HEK293 (cell line): Measurements from ENCODE around the gene FGF7.

Source experiments
- CTCF ChIA-PET: fragments of 350-600 bp; formaldehyde crosslinking; extraction: SDS; loops from one replicate; lab custom pipeline; 2021; ENCODE audit warnings: antibody characterized with exemption; lab: Yijun Ruan, JAX
- POLR2A ChIA-PET: fragments of 300-600 bp; formaldehyde crosslinking; extraction: SDS; loops from one replicate; lab custom pipeline; 2020; ENCODE audit warnings: antibody characterized with exemption, inconsistent platforms; lab: Yijun Ruan, JAX
- H3K27ac ChIP-seq: fragments of 200-500 bp; sonication (Bioruptor generic); 2 replicates; pipeline ENCODE4 v1.5.1; 2014; ENCODE audit warnings: low read depth, low read length, control low read depth, inconsistent platforms; ENCODE audit errors: extremely low read depth
- H3K36me3 ChIP-seq, 2 experiments: fragments of 200-500 bp in 1 of 2; sonication (Bioruptor generic) in 1 of 2; 1 replicate in 1 of 2; 2 replicates in 1 of 2; pipeline ENCODE4 v1.5.1; 2014 to 2017; ENCODE audit warnings: inconsistent platforms in 2 of 2, low read length in 2 of 2; ENCODE audit not compliant: control insufficient read depth in 2 of 2, insufficient read depth in 1 of 2
- H3K4me1 ChIP-seq: fragments of 200-500 bp; sonication (Bioruptor generic); 2 replicates; pipeline ENCODE4 v1.5.1; 2014; ENCODE audit warnings: mild to moderate bottlenecking, low read length, inconsistent platforms; ENCODE audit not compliant: control insufficient read depth, insufficient read depth
- H3K4me3 ChIP-seq: 2 replicates; pipeline ENCODE4 v1.5.1; 2011; ENCODE audit warnings: low read depth, mild to moderate bottlenecking, control low read depth, low read length, moderate library complexity
- H3K9me3 ChIP-seq: fragments of 200-500 bp; sonication (Bioruptor generic); 2 replicates; pipeline ENCODE4 v1.5.1; 2014; ENCODE audit warnings: low read depth, low read length, inconsistent platforms; ENCODE audit not compliant: control insufficient read depth, insufficient read depth
- HOXC10 ChIP-seq: sonication (generic); formaldehyde crosslinking; IDR thresholded peaks from 2 replicates; pipeline ENCODE4 v1.8.1; 2023; ENCODE audit warnings: mild to moderate bottlenecking, missing genetic modification reagents
- OSR2 ChIP-seq: fragments of 450-650 bp; formaldehyde crosslinking; IDR thresholded peaks from 2 replicates; pipeline ENCODE4 v1.5.1; 2016; ENCODE audit warnings: missing biosample characterization, missing genetic modification characterization
- WT1 ChIP-seq: fragments of 450-650 bp; formaldehyde crosslinking; IDR thresholded peaks from 2 replicates; pipeline ENCODE4 v1.5.1; 2016; ENCODE audit warnings: missing biosample characterization, missing genetic modification characterization
- ZBTB17 ChIP-seq: fragments of 450-650 bp; formaldehyde crosslinking; IDR thresholded peaks from 2 replicates; pipeline ENCODE4 v1.5.1; 2016; ENCODE audit warnings: missing biosample characterization, missing genetic modification characterization
- ZBTB49 ChIP-seq: fragments of 450-650 bp; formaldehyde crosslinking; IDR thresholded peaks from 2 replicates; pipeline ENCODE4 v1.5.1; 2016; ENCODE audit warnings: missing biosample characterization, missing genetic modification characterization, low read depth
- ZNF19 ChIP-seq: fragments of 450-650 bp; formaldehyde crosslinking; IDR thresholded peaks from 2 replicates; pipeline ENCODE4; 2016; ENCODE audit warnings: missing biosample characterization, missing genetic modification characterization, low read depth
- ZNF239 ChIP-seq: fragments of 450-650 bp; formaldehyde crosslinking; IDR thresholded peaks from 2 replicates; pipeline ENCODE4 v1.5.1; 2016; ENCODE audit warnings: missing biosample characterization, missing genetic modification characterization
- ZNF302 ChIP-seq: fragments of 450-650 bp; formaldehyde crosslinking; IDR thresholded peaks from 2 replicates; pipeline ENCODE4 v1.5.1; 2016; ENCODE audit warnings: missing biosample characterization, missing genetic modification characterization, low read depth
- ZNF311 ChIP-seq: fragments of 450-650 bp; formaldehyde crosslinking; IDR thresholded peaks from 2 replicates; pipeline ENCODE4 v1.5.1; 2017; ENCODE audit warnings: missing biosample characterization, missing genetic modification characterization, borderline replicate concordance
- ZNF335 ChIP-seq: fragments of 450-650 bp; formaldehyde crosslinking; conservative IDR thresholded peaks from 2 replicates; pipeline ENCODE4 v1.5.1; 2016; ENCODE audit warnings: missing biosample characterization, missing genetic modification characterization
- ZNF391 ChIP-seq: fragments of 450-650 bp; formaldehyde crosslinking; IDR thresholded peaks from 2 replicates; pipeline ENCODE4 v1.5.1; 2016; ENCODE audit warnings: low read depth, missing biosample characterization, missing genetic modification characterization, borderline replicate concordance
- ZNF513 ChIP-seq: fragments of 450-650 bp; IDR thresholded peaks from 2 replicates; pipeline ENCODE4 v1.5.1; 2018; ENCODE audit warnings: missing biosample characterization, missing genetic modification characterization
- ZNF518A ChIP-seq: fragments of 450-650 bp; formaldehyde crosslinking; conservative IDR thresholded peaks from 2 replicates; pipeline ENCODE4 v1.5.1; 2016; ENCODE audit warnings: low read depth, missing biosample characterization, missing genetic modification characterization
- ZNF548 ChIP-seq: fragments of 450-650 bp; formaldehyde crosslinking; IDR thresholded peaks from 2 replicates; pipeline ENCODE4 v1.5.1; 2016; ENCODE audit warnings: missing biosample characterization, missing genetic modification characterization
- ZNF654 ChIP-seq: fragments of 450-650 bp; formaldehyde crosslinking; IDR thresholded peaks from 2 replicates; pipeline ENCODE4 v1.5.1; 2016; ENCODE audit warnings: low read depth, missing biosample characterization, missing genetic modification characterization
- ZNF664 ChIP-seq: fragments of 450-650 bp; formaldehyde crosslinking; IDR thresholded peaks from 2 replicates; pipeline ENCODE4 v1.5.1; 2016; ENCODE audit warnings: missing biosample characterization, missing genetic modification characterization
- ZSCAN23 ChIP-seq: fragments of 450-650 bp; formaldehyde crosslinking; IDR thresholded peaks from 2 replicates; pipeline ENCODE4 v1.5.1; 2016; ENCODE audit warnings: missing biosample characterization, missing genetic modification characterization
- TF ChIP-seq, protein P1 (sequence below): fragments of 450-650 bp; formaldehyde crosslinking; IDR thresholded peaks from 2 replicates; pipeline ENCODE4 v1.5.1; 2016; ENCODE audit warnings: missing biosample characterization, missing genetic modification characterization, low read depth
- TF ChIP-seq, protein P2 (sequence below): fragments of 450-650 bp; formaldehyde crosslinking; conservative IDR thresholded peaks from 2 replicates; pipeline ENCODE4 v1.5.1; 2016; ENCODE audit warnings: low read depth, missing biosample characterization, missing genetic modification characterization

Gene FGF7, protein sequence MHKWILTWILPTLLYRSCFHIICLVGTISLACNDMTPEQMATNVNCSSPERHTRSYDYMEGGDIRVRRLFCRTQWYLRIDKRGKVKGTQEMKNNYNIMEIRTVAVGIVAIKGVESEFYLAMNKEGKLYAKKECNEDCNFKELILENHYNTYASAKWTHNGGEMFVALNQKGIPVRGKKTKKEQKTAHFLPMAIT

DNA sequence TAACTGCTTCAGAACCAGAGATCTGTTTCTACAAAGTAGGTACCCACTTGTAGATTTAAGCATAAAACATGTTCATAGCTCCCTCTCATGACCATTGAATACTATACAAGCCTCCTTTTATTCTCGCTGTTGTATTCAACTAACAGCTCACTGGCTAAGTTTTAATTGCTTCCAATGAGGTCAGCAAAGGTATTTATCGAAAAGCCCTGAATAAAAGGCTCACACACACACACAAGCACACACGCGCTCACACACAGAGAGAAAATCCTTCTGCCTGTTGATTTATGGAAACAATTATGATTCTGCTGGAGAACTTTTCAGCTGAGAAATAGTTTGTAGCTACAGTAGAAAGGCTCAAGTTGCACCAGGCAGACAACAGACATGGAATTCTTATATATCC lies at the start of gene FGF7:
TSS of gene FGF7 (plus strand) at position 222 of the 400 bp plus-strand sequence. CDS start 1,056 bp downstream, outside the sequence.
- H3K36me3 ChIP-seq, result no peaks in the 10 kb centered on the region
- no peaks in the 10 kb centered on the region for H3K4me1 ChIP-seq
- H3K9me3 ChIP-seq, result no peaks in the 10 kb centered on the region
- TF ChIP-seq, protein P1, sequence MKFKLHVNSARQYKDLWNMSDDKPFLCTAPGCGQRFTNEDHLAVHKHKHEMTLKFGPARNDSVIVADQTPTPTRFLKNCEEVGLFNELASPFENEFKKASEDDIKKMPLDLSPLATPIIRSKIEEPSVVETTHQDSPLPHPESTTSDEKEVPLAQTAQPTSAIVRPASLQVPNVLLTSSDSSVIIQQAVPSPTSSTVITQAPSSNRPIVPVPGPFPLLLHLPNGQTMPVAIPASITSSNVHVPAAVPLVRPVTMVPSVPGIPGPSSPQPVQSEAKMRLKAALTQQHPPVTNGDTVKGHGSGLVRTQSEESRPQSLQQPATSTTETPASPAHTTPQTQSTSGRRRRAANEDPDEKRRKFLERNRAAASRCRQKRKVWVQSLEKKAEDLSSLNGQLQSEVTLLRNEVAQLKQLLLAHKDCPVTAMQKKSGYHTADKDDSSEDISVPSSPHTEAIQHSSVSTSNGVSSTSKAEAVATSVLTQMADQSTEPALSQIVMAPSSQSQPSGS (tag by site-specific recombination), result no peak
- peak; percentile 27; the same call in 1 of the 2 replicates for TF ChIP-seq ZNF654 (tag by site-specific recombination)
- ChIA-PET POLR2A (no interaction called here), CTCF (interaction anchor here (0.6 to 2.7 kb wide), 11 partner anchors 9 to 690 kb away, joined by 3 to 33 read pairs (median 4); no protein-coding TSS in a partner anchor)
- no peak within 1 kb of the TSS for H3K4me3 ChIP-seq
- H3K27ac ChIP-seq, result no peak within 1 kb of the TSS

GRCh38 chr15:49379996-49380395 lies 43.0 kb upstream of the FGF7 start:
- POLR2A ChIA-PET, result no interaction called here
- H3K4me3 ChIP-seq, result no peak overlapping the region
- CTCF ChIA-PET, result interaction anchor here (0.6 to 0.7 kb wide), 2 partner anchors 571 to 872 kb away, joined by 3 to 4 read pairs; no protein-coding TSS in a partner anchor

More at GRCh38 chr15:49379996-49380395, 43.0 kb upstream of the FGF7 start:
- no peaks in the 10 kb centered on the region for H3K9me3 ChIP-seq
- no peaks in the 10 kb centered on the region for H3K4me1 ChIP-seq
- H3K36me3 ChIP-seq, result no peaks in the 10 kb centered on the region
- no peak overlapping the region for H3K27ac ChIP-seq
- TF ChIP-seq OSR2 (tag by site-specific recombination), result no peak
- TF ChIP-seq ZNF664 (tag by site-specific recombination), result no peak
- no peak for TF ChIP-seq ZNF518A
- no peak for TF ChIP-seq ZBTB17 (tag by site-specific recombination)
- no peak for TF ChIP-seq ZNF311 (tag by site-specific recombination)
- no peak for TF ChIP-seq ZBTB49 (tag by site-specific recombination)
- TF ChIP-seq HOXC10 (CRISPR knock-in tag), result no peak
- no peak for TF ChIP-seq ZNF302 (tag by site-specific recombination)
- TF ChIP-seq ZSCAN23 (tag by site-specific recombination), result no peak
- TF ChIP-seq, protein P2, sequence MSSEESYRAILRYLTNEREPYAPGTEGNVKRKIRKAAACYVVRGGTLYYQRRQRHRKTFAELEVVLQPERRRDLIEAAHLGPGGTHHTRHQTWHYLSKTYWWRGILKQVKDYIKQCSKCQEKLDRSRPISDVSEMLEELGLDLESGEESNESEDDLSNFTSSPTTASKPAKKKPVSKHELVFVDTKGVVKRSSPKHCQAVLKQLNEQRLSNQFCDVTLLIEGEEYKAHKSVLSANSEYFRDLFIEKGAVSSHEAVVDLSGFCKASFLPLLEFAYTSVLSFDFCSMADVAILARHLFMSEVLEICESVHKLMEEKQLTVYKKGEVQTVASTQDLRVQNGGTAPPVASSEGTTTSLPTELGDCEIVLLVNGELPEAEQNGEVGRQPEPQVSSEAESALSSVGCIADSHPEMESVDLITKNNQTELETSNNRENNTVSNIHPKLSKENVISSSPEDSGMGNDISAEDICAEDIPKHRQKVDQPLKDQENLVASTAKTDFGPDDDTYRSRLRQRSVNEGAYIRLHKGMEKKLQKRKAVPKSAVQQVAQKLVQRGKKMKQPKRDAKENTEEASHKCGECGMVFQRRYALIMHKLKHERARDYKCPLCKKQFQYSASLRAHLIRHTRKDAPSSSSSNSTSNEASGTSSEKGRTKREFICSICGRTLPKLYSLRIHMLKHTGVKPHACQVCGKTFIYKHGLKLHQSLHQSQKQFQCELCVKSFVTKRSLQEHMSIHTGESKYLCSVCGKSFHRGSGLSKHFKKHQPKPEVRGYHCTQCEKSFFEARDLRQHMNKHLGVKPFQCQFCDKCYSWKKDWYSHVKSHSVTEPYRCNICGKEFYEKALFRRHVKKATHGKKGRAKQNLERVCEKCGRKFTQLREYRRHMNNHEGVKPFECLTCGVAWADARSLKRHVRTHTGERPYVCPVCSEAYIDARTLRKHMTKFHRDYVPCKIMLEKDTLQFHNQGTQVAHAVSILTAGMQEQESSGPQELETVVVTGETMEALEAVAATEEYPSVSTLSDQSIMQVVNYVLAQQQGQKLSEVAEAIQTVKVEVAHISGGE (tag by site-specific recombination), result no peak
- no peak for TF ChIP-seq ZNF548
- no peak for TF ChIP-seq WT1 (tag by site-specific recombination)
- no peak for TF ChIP-seq ZNF391 (tag by site-specific recombination)
- TF ChIP-seq ZNF513 (tag by site-specific recombination), result no peak
- no peak for TF ChIP-seq ZNF335 (tag by site-specific recombination)
- TF ChIP-seq ZNF239 (tag by site-specific recombination), result no peak
- no peak for TF ChIP-seq ZNF19 (tag by site-specific recombination)
